HG03103 (cell line): ENCODE measurements around the gene IFNGR1.
"Not testable (repeated sequence)": the region's sequence is repeated elsewhere in the genome, so short reads cannot be mapped to it uniquely, and the experiment has no call there.

Source experiments
- ATAC-seq: cut with Tn5 transposase; IDR thresholded peaks from one replicate; pipeline ENCODE4 v1.9.1; 2021; ENCODE audit warnings: low read depth; ENCODE audit not compliant: unreplicated experiment

Gene IFNGR1

DNA sequence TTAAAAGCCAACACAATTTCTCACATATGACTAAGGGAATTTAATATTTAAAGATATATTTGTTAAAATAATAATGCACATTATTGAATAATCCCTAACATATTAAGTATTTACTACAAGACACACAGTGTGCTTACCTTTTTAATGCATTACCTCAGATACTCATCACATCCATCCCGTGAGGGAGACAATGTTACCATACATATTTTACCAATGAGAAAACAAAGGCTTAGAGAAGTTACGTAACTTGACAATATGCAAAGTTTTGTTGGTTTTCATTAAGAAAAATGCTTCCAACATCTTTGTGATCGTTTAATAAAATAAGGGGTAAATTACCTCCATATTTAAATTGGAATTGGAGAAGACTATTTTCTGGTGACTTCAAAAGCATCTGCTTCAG, 4.3 kb downstream of the IFNGR1 start:
- ATAC-seq: no peak

GRCh38 chr6:137213813-137214212, 5.4 kb downstream of the IFNGR1 start:
- no peak for ATAC-seq

GRCh38 chr6:137213331-137213740, 5.8 kb downstream of the IFNGR1 start:
- ATAC-seq: no peak

- no peak for ATAC-seq
Observed at GRCh38 chr6:137211910-137212309, 7.3 kb downstream of the IFNGR1 start.

DNA sequence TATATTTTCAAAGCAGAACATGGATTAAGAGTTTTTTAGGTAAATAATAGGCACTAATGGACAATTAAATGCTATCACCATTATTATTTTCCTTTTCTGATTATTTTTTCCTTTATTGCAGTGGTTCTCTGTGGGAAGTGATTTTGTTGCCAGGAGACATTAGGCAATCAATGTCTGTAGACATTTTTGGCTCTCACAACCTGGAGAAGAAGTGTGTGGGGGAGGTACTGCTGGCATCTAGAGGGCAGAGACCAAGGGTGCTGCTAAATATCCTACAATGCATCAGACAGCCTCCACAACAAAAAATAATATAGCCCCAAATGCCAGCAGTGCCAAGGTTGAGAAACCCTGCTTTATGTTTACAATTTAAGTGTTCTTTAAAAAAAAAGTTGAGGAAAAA, 8.3 kb downstream of the IFNGR1 start:
- no peak for ATAC-seq

DNA sequence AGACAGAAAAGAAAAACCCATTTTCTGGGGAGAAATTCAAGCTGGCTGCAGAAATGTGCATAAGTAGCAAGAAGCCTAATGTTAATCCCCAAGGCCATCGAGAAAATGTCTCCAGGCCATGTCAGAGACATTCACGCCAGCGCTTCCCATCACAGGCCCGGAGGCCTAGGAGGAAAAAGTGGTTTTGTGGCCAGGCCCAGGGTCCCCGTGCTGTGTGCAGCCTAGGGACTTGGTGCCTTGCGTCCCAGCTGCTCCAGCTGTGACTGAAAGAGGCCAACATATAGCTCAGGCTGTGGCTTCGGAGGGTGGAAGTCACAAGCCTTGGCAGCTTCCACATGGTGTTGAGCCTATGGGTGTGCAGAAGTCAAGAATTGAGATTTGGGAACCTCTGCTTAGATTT, 10.9 kb downstream of the IFNGR1 start:
- no peak for ATAC-seq

DNA sequence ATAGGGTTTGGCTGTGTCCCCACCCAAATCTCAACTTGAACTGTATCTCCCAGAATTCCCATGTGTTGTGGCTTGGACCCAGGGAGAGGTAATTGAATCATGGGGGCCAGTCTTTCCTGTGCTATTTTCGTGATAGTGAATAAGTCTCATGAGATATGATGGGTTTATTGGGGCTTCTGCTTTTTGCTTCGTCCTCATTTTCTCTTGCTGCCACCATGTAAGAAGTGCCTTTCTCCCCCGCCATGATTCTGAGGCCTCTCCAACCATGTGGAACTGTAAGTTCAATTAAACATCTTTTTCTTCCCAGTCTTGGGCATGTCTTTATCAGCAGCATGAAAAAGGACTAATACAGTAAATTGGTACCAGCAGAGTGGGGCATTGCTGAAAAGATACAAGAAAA, 11.7 kb downstream of the IFNGR1 start:
- not testable (repeated sequence) for ATAC-seq

- no peak for ATAC-seq
Observed at GRCh38 chr6:137206577-137206976, 12.6 kb downstream of the IFNGR1 start.

- no peak for ATAC-seq
Observed at GRCh38 chr6:137203256-137203655, 15.9 kb downstream of the IFNGR1 start.

GRCh38 chr6:137202078-137202477, 17.1 kb downstream of the IFNGR1 start:
- ATAC-seq: no peak

DNA sequence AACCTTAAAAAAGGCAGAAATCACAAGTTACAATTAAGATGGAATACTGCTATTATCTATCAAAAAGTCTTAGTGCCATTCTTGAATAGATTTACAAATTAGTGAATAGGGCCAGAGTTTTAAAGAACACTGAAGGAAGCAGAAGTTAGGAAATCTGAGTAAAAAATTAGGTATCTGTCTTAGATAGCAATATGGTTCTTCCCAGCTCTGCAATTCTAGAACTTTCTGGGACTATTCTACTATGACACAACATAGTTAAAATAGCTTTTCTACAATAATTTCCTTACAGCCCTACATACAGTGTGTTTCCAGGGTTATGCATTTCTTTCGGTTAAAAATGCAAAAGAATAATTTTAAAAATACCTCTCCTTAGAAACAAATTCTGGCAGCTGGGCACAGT, 18.2 kb downstream of the IFNGR1 start:
- no peak for ATAC-seq

GRCh38 chr6:137200288-137200687, 18.9 kb downstream of the IFNGR1 start:
- no peak for ATAC-seq

DNA sequence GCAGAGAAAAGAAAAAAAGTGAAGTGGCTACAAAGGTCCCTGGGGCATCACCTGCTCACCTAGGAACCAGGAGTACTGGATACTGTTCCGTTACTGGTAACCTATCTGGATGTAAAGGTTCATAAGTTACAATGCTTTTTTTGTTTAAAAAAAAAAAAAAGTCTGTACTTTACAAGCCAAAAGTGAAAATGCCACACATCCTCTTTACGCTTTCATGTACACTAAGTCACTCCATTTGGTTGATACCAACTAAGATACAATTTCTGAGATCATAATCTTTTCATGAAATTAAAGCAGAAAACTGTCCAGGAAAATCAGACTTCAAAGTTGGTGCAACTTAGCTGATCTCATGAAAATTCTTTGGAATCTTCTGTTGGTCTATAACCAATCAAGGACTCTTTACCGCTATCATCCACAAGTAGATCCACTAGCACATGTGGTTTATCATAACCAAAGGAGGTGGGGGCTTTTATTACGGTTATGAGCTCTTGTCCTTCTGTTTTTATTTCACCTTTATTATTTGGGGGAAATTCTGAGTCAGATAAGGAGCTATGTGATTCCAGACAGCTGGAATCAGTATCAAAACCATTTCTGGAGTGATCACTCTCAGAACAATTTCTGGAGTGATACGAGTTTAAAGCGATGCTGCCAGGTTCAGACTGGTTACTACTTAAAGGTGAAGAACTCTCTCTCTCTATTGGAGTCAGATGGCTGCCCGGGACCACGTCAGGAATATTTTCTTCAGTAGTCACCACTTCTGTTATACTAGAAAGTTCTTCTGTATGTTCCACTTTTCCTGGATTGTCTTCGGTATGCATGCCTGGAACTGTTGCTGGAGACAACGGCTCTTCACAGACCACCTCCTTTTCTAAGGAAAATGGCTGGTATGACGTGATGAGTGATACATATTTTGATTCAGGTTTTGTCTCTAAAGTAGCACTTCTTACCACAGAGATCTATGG, 21.2 kb downstream of the IFNGR1 start:
- ATAC-seq: no peak

GRCh38 chr6:137193256-137194070, 25.7 kb downstream of the IFNGR1 start:
- ATAC-seq: no peak

DNA sequence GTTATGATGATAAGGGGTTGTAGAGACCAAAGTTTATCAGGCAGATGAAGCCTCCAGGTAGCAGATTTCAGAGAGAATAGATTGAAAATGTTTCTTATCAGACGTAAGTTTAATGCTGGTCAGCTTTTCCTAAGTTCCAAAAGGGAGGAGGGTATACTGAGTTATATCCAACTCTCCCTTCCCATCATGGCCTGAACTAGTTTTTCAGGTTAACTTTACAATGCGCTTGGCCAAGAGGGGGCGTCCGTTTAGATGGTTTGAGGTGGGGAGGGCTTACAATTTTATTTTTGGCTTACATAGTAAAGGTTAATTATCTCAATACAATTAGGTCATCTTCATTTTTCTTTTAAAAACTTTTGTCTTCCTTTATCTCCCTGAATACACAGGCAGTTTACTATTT, 26.4 kb downstream of the IFNGR1 start:
- no peak for ATAC-seq

DNA sequence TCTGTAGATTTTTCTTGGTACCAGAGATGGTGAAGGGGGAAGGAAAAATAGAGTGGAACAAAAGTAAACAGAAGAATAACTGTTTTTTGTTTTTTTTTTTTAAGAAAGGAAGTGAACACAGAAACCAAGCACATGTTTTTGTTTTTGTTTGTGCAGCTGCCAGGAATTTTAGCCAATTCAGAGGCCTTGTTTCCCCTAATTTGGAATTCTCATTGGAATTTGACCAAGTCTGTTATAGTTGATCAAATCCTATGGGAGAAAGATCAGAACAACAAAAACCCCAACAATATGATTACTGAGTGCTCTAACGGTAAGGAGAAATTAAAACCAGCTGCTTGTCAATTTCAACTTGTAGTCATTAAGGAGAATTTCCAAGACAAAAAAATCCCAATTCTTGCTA, 27.5 kb downstream of the IFNGR1 start:
- ATAC-seq: no peak

DNA sequence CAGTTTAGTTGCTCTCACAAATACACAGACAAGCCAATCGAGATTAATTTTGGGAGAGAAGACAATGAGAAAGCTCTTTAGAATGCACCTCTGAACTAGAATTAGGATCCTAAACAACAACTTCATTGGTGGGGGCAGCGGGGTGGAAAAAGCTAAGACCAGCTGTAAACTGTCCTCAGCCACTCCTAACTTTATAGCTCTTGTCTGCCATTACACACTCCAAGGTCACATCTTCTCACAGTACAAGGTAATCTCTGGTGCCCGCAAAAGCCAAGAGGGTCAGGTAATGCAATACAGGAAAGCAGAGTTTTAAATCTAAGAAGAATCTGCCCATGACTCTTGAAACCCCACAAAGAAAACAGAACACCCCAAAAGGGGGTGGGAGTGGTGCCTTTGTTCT, 27.9 kb downstream of the IFNGR1 start:
- ATAC-seq: no peak

DNA sequence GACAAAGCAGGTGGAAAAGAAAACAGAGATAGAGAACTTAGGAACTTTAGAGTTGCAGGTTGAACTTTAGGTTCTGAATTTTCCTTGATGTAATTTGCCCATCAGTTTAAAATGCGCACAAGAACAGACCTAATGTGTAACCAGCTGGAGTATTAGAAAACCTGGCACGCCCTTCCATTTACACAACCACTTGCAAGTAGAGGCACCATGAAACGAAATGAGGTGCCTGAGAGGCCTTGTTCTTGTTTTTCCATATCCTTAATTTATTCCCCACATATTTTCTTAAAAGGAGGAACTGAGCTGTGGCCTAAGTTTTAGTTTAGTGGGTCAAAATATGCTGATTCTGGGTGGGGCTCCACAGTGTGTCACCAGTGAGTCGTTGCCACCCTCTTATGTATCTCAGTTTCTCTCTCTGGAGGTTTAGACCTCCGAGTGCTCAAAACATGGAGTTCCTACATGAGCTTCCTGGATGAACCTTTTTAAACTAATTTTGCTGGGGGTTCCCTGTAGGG, 28.5 kb downstream of the IFNGR1 start:
- ATAC-seq: no peak

GRCh38 chr6:137188855-137189254, 30.3 kb downstream of the IFNGR1 start:
- ATAC-seq: no peak

GRCh38 chr6:137185290-137185689, 33.9 kb downstream of the IFNGR1 start:
- ATAC-seq: no peak

DNA sequence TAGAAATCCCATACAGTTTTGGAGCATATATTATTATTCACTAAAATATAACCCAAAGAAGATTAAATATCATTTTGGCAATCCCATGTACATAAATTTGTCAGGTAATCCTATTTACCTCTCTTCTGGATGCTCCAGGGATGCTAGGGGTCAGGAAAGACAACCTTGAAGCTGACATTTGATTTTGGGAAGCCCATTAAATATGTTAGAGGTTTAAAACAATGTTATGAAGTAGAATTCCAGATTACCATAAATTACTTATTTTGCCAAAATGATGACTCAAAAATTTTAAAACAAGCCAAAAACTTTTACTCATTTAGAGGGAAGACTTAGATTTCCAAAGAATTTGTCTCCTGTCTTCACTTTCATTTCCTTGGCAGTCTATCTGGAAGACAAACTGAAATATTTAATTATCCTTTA, 36.5 kb downstream of the IFNGR1 start:
- no peak for ATAC-seq
